ENCODE data around the gene IL6R. TPM values are rescaled to one million over a fixed set of nuclear protein-coding genes. Genes with fewer than 3 reads are reported as not detected.
"Not testable (repeated sequence)": the region's sequence is repeated elsewhere in the genome, so short reads cannot be mapped to it uniquely, and the experiment has no call there.

Gene IL6R
- polyA plus RNA-seq, 12 donors, result 2.8 to 9.8 (median 4.6) TPM; not detected in 1

GRCh38 chr1:154478639-154479038 lies 73.5 kb downstream of the IL6R start:
- no peak for DNase-seq

GRCh38 chr1:154479764-154480421 lies 74.8 kb downstream of the IL6R start:
- peak; percentile 89 for DNase-seq

GRCh38 chr1:154481053-154481452 lies 75.9 kb downstream of the IL6R start:
- no peak for DNase-seq

- DNase-seq, result no peak
Observed at GRCh38 chr1:154483941-154484803, 79.0 kb downstream of the IL6R start.

GRCh38 chr1:154485106-154485505 lies 80.0 kb downstream of the IL6R start:
- DNase-seq, result peak; percentile 38

GRCh38 chr1:154485910-154486496 lies 80.9 kb downstream of the IL6R start:
- no peak for DNase-seq

GRCh38 chr1:154486756-154487155 lies 81.6 kb downstream of the IL6R start:
- DNase-seq, result not testable (repeated sequence)

- DNase-seq, result no peak
Observed at GRCh38 chr1:154488922-154489321, 83.8 kb downstream of the IL6R start.

- no peak for DNase-seq
Observed at GRCh38 chr1:154489695-154490274, 84.6 kb downstream of the IL6R start.

GRCh38 chr1:154490317-154490716 lies 85.2 kb downstream of the IL6R start:
- DNase-seq, result no peak

- DNase-seq, result no peak
Observed at GRCh38 chr1:154492115-154492514, 87.0 kb downstream of the IL6R start.

GRCh38 chr1:154493276-154493675 lies 88.1 kb downstream of the IL6R start:
- no peak for DNase-seq

GRCh38 chr1:154495496-154496273 lies 90.5 kb downstream of the IL6R start:
- DNase-seq, result no peak

GRCh38 chr1:154496383-154496782 lies 91.2 kb downstream of the IL6R start:
- DNase-seq, result no peak

- DNase-seq, result no peak
Observed at GRCh38 chr1:154497026-154497806, 92.1 kb downstream of the IL6R start.

- no peak for DNase-seq
Observed at GRCh38 chr1:154499446-154499845, 94.3 kb downstream of the IL6R start.

- DNase-seq, result no peak
Observed at GRCh38 chr1:154500533-154500932, 95.4 kb downstream of the IL6R start.

GRCh38 chr1:154501423-154502065 lies 96.4 kb downstream of the IL6R start:
- DNase-seq, result no peak

- DNase-seq, result no peak
Observed at GRCh38 chr1:154502066-154502743, 97.1 kb downstream of the IL6R start, which contains the start of the genes SHE and TDRD10. Gene SHE, minus strand, starts transcription at chr1:154502412. Its CDS starts 386 bp downstream, at chr1:154502026. Gene TDRD10, plus strand, starts transcription at chr1:154502219. Its CDS starts 4,685 bp downstream, at chr1:154506904.

Data from muscle of arm (tissue), 12 donors.